Measurements from ENCODE around the gene UBE3D.
"Not testable (repeated sequence)": the region's sequence is repeated elsewhere in the genome, so short reads cannot be mapped to it uniquely, and the experiment has no call there.

The UBE3D gene

GRCh38 chr6:83051377-83052172, 14.1 kb downstream of the UBE3D start:
- no peak for DNase-seq

GRCh38 chr6:83047065-83047754, 18.4 kb downstream of the UBE3D start:
- DNase-seq, result no peak

- no peak for DNase-seq
Measured at GRCh38 chr6:83044091-83044768, 21.4 kb downstream of the UBE3D start.

- DNase-seq, result no peak
Measured at GRCh38 chr6:83042467-83043053, 23.1 kb downstream of the UBE3D start.

GRCh38 chr6:83038246-83038645, 27.4 kb downstream of the UBE3D start:
- no peak for DNase-seq

- DNase-seq, result no peak
Measured at GRCh38 chr6:83031689-83032088, 34.0 kb downstream of the UBE3D start.

GRCh38 chr6:83019741-83020140, 45.9 kb downstream of the UBE3D start:
- no peak for DNase-seq

GRCh38 chr6:83011131-83011530, 54.5 kb downstream of the UBE3D start:
- not testable (repeated sequence) for DNase-seq

- DNase-seq, result no peak
Measured at GRCh38 chr6:83008626-83009025, 57.0 kb downstream of the UBE3D start.

- no peak for DNase-seq
Measured at GRCh38 chr6:83006270-83006905, 59.3 kb downstream of the UBE3D start.

GRCh38 chr6:82996156-82996555, 69.5 kb downstream of the UBE3D start:
- no peak for DNase-seq

GRCh38 chr6:82995066-82995465, 70.6 kb downstream of the UBE3D start:
- DNase-seq, result no peak

- no peak for DNase-seq
Measured at GRCh38 chr6:82989736-82990290, 75.8 kb downstream of the UBE3D start.

GRCh38 chr6:82988930-82989351, 76.7 kb downstream of the UBE3D start:
- no peak for DNase-seq

- no peak for DNase-seq
Measured at GRCh38 chr6:82987951-82988350, 77.7 kb downstream of the UBE3D start.

- DNase-seq, result no peak
Measured at GRCh38 chr6:82987416-82987815, 78.2 kb downstream of the UBE3D start.

GRCh38 chr6:82984720-82985119, 80.9 kb downstream of the UBE3D start:
- no peak for DNase-seq

- DNase-seq, result no peak
Measured at GRCh38 chr6:82980086-82980485, 85.6 kb downstream of the UBE3D start.

- no peak for DNase-seq
Measured at GRCh38 chr6:82979657-82980056, 86.0 kb downstream of the UBE3D start.

- DNase-seq, result no peak
Measured at GRCh38 chr6:82978362-82978945, 87.2 kb downstream of the UBE3D start.

- no peak for DNase-seq
Measured at GRCh38 chr6:82976179-82976578, 89.5 kb downstream of the UBE3D start.

GRCh38 chr6:82971877-82972460, 93.7 kb downstream of the UBE3D start:
- DNase-seq, result no peak

Measured in activated CD4-positive, alpha-beta T cell treated with anti-CD3 and anti-CD28 coated beads, Interleukin-10, Interleukin-2, amounts not matched to agents 100 ng/mL and 50 ng/mL, durations not matched to agents 16 hours and 8 hours (primary cell).